H1 (cell line): ENCODE measurements around the gene MPP4.

Experiments
- ASH2L ChIP-seq: fragments of 200-600, 300-600 bp; sonication (generic); IDR thresholded peaks from one replicate; pipeline ENCODE4 v1.7.1; 2017; ENCODE audit warnings: low read length
- CTCF ChIP-seq, 3 experiments: IDR thresholded peaks; 1 replicate in 2 of 3; 2 replicates in 1 of 3; pipeline versions ENCODE4 v1.5.1 to v1.6.1; 2011; ENCODE audit warnings: low read length in 3 of 3, mild to moderate bottlenecking in 3 of 3, inconsistent platforms in 2 of 3, low read depth in 1 of 3, moderate library complexity in 1 of 3; ENCODE audit not compliant: insufficient read depth in 1 of 3; ENCODE audit errors: control extremely low read depth in 1 of 3
- POLR2A ChIP-seq, 2 experiments: IDR thresholded peaks; 1 replicate in 1 of 2; 2 replicates in 1 of 2; pipeline ENCODE4 v1.6.1; 2011; ENCODE audit warnings: low read depth in 2 of 2, low read length in 2 of 2, mild to moderate bottlenecking in 2 of 2; ENCODE audit errors: control extremely low read depth in 1 of 2
- POLR2AphosphoS5 ChIP-seq: IDR thresholded peaks from 2 replicates; pipeline ENCODE4 v1.6.1; 2011; ENCODE audit warnings: low read depth, low read length
- TBP ChIP-seq: IDR thresholded peaks from 2 replicates; pipeline ENCODE4 v1.6.1; 2011; ENCODE audit warnings: low read depth, low read length, improper control_type of control experiment
- ZNF274 ChIP-seq: IDR thresholded peaks from 2 replicates; pipeline ENCODE4 v1.7.0; 2012; ENCODE audit warnings: low read length, borderline replicate concordance; ENCODE audit errors: extremely low read depth
- TF ChIP-seq, protein P1 (sequence below): IDR thresholded peaks from 2 replicates; pipeline ENCODE4 v1.6.1; 2011; ENCODE audit warnings: low read length, improper control_type of control experiment

GRCh38 chr2:201685156-201685555, 13.3 kb downstream of the MPP4 start:
- TF ChIP-seq POLR2A (IDR thresholded peaks at IDR 0.05; ENCODE audit: control extremely low read depth in 1 of 2, low read depth in 2 of 2, low read length in 2 of 2) (no peak), ZNF274 (no peak), ASH2L (no peak), CTCF (IDR thresholded peaks at IDR 0.05; ENCODE audit: control extremely low read depth in 1 of 3, insufficient read depth in 1 of 3, low read depth in 1 of 3, low read length in 3 of 3) (no peak), POLR2AphosphoS5 (no peak), TBP (no peak)
- TF ChIP-seq, protein P1, sequence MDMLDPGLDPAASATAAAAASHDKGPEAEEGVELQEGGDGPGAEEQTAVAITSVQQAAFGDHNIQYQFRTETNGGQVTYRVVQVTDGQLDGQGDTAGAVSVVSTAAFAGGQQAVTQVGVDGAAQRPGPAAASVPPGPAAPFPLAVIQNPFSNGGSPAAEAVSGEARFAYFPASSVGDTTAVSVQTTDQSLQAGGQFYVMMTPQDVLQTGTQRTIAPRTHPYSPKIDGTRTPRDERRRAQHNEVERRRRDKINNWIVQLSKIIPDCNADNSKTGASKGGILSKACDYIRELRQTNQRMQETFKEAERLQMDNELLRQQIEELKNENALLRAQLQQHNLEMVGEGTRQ = no peak
